ENCODE results near the gene FARP2.
"Not testable (repeated sequence)": the region's sequence is repeated elsewhere in the genome, so short reads cannot be mapped to it uniquely, and the experiment has no call there.

Gene FARP2

DNA sequence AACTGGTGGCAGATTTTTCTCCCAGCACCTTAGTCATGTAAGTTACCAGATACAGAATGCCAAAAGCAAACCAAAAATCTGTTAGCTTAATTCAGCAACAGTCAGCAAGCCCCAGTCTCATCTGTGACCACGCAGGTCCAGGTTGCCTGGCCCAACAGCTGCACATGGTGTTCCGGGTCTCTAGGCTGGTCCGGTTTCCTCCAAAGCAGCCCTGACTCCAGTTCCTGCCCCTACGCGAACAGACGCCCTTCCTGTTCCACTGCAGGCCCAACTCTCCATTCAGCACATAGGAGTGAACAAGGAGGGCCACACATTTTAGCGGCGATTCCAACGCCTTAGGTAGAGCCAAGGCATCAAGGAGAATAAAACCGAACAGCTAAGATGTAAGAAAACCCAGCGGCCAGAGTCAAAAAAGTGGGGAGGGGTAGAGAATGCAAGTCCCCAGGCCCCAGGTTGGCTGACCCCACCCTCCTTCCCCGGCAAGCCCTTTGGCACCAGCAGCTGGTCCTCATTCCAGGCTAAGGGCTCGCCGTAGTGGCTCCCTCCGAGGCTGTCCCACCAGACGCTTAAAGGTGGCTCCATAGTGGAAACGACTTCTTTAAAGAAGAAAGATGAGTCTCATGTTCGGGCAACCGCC is 150.8 kb downstream of the FARP2 start:
- DNase-seq: no peak

GRCh38 chr2:241507430-241508239 is 151.6 kb downstream of the FARP2 start:
- DNase-seq: peak; percentile 20

- DNase-seq: peak; percentile 97
These were observed 152.4 kb downstream of the FARP2 start, which contains the start of gene STK25 for GRCh38 chr2:241508240-241509154. STK25 (minus strand) TSS chr2:241508584; CDS start chr2:241508035, 549 bp downstream.

DNA sequence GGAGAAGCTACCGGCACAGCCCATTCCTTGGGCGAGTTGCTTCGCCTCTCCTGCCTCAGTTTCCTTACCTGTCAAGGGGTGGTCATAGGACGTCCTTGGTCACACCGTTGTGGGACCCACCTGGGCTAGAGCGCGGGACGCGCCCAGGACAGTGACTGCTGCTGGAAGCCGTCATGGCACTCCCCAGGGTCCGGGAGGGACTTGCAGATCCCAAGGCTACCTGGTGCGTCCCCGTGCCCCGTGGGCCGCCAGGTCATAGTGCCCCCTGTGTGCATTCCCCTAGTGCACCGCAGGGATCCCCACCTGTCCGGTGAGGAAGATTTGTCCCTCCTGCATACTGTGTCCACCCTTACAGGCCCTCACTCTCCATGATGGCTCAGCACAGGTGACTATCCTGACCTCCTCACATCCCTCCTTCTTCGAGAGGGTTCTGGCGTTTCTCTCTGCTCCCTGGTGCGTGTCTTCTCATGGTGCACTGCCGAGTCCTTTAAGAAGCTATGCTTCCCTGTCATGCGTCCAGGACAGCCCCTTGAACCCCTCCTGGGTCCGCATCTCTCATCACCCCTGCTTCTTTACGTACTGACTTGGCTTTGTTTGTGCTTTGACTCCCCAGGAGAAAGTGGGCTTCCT is 153.2 kb downstream of the FARP2 start:
- peak; percentile 17 for DNase-seq

DNA sequence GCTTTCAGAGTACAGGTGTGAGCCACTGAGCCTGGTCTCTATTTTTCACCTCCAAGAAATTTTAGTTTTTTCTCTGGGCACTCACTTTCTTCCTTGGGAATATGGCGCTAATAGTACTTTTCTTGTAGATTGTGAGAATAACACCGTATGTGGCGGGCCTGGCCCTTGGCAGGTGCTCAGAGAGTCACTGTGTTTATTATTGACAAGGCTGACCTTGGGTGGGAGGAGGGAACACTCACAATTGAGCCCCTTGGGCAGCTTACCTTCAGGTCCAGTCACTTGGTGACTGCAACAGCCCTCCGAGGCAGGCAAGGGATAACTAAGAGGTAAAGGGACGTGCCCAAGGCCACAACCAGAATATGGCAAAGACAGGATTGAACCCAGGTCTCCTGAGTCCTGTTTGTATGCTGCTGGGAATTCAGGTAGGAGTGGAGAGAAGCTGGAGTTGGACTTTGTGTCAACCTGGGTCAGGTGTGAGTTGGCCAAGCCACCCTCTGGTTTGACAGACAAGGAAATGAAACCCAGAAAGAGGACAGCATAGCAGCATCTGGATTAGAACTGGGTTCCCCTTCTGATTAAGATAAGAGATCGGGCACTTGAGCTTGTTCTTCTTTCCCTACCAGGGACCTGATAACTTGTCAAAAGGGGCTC is 155.1 kb downstream of the FARP2 start:
- no peak for DNase-seq

DNA sequence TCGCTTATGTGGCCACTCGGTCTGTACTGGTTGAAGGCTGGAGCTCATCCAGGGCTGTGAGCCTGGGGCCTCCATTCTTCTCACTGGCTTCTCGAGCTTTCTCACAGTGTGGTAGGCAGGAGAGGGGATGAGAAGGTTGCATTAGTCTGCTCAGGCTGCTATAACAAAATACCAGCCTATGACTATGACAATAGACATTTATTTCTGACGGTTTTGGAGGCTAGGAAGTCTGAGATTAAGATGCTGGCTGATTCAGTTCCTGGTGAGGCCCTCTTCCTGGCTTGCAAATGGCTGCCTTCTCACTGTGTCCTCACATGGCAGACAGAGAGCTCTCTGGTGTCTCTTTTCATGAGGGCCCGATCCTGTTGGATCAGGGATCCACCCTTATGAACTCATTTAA is 158.5 kb downstream of the FARP2 start:
- DNase-seq: no peak

- no peak for DNase-seq
These were observed 159.1 kb downstream of the FARP2 start for GRCh38 chr2:241514986-241515737.

- DNase-seq: no peak
These were observed 160.5 kb downstream of the FARP2 start for GRCh38 chr2:241516520-241516965.

DNA sequence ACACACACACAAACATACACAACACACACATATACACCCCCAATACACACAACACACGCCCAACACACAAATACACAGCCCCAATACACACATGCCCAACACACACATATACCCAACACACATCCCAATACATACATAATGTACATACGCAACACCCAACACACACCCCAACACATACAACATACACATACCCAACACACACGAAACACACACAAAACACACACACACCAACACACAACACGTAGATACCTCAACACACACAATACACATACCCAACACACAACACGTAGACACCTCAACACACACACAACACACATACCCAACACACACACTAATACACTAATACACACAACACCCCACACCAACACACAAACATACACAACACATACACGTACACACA is 161.2 kb downstream of the FARP2 start:
- no peak for DNase-seq

DNA sequence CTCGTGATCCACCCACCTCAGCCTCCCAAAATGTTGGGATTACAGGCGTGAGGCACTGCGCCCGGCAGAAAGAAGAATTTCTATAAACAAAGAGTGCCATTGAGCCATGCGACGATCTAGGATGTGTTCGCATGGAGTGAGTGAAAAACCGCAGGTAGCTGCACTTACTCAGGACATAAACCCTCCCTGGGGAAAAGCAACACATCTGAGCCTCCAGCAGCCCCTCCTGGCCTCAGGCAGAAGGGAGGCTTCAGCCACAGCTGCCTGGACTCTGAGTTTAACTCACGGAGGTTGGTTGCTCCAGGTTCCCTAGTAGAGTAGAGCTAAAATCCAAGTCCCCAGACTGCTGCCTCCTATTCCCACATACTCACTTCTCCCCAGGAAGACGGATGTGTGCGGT is 163.6 kb downstream of the FARP2 start:
- no peak for DNase-seq

DNA sequence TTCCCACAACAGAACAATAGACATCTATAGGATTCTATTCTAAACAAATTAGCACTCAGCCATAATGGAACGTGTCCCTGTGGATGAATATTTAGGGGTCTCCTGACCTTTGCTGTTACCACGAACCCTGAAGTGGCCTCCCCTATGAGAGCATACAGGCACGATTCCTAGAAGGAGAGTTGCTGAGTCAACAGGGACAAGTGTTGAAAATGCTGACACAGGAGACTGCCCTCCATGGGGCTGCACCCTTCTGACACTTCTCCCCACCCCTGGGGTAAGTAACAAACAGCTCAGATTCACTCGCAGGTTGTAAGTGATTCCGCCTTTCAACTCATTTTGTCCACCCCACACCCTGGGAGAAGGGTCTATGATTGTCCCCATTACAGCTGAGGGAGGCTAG is 166.4 kb downstream of the FARP2 start:
- DNase-seq: no peak

GRCh38 chr2:241525818-241526780 is 170.0 kb downstream of the FARP2 start:
- not testable (repeated sequence) for DNase-seq

DNA sequence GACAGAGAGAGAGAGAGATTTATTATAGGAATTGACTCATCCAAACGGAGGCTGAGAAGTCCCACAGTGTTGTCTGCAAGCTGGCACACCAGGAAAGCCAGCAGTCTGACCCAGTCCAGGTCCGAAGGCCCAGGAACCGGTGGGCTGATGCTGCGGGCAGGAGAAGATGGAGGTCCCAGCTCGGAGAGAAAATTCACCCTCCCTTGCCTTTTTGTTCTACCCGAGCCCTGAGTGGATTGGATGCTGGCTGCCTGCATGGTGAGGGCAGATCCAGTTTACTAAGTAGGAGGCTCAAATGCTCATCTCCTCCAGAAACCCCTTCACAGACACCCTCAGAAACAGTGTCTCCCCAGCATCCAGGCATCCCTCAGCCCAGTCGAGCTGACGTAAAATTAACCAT is 174.5 kb downstream of the FARP2 start:
- DNase-seq: no peak

- no peak for DNase-seq
These were observed 175.2 kb downstream of the FARP2 start for GRCh38 chr2:241531161-241531722.

DNA sequence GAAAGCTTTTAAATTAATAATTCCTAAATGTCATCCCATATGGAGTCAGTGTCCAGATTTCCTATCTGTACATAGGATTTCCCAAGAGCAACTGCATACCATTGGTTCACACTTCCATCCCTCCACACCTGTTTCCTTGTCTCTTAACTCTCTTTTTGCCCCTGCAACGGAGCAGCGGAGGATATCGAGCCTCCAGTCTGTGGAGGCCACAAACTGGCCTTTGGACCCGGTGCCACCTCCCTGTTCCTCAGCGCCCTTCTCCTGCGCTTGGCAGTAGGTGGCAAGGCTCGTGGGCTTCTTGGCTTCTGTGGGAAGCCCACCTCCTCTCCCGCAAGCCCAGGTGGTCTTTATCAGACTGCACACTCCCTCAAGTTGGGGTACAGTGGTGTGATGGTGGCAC is 176.1 kb downstream of the FARP2 start:
- DNase-seq: no peak

- DNase-seq: no peak
These were observed 176.9 kb downstream of the FARP2 start for GRCh38 chr2:241532733-241533601.

- no peak for DNase-seq
These were observed 178.2 kb downstream of the FARP2 start for GRCh38 chr2:241534293-241534692.

GRCh38 chr2:241534701-241535375 is 178.8 kb downstream of the FARP2 start:
- DNase-seq: no peak

Data from NCI-H510A (cell line).